Measurements from ENCODE around the gene SQSTM1. TPM values are rescaled to one million over a fixed set of nuclear protein-coding genes. Genes with fewer than 3 reads are reported as not detected.

Gene SQSTM1
- total and polyA plus RNA-seq, 12 donors, result 131 to 466 (median 387) TPM

DNA sequence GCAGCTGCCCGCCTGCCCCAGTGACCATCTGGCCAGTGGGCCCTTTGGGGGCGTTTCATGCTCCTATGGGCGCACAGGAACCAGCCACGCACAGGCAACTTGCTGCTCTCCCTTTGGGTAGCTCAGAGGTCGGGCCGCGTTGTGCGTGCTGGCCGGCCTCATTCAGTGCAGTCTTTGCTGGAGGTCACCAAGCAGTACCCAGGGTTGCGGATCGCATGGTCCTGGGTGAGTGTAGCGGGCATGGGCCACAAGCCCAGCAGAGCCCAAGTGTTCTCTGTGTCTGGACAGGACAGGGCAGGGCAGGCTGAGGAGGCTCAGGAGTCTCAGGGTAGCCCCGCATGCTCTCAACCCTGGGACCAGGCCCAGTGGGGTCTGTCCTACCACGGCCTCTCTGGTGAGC, 47.8 kb downstream of the SQSTM1 start:
- DNase-seq (no peak), ATAC-seq (peak in 1 of 8 donors; percentile 3)
- H3K27me3 ChIP-seq, result no peaks in the 10 kb centered on the region
- intact Hi-C loops (cut with DNase I), result no loop called here
- peaks cover 0 to 97% (median 31%) of the 10 kb centered on the region in 9 donors for H3K36me3 ChIP-seq
- peaks cover 0 to 11% (median 0%) of the 10 kb centered on the region in 9 donors for H3K4me1 ChIP-seq
- peak overlapping the region in 1 of 10 donors; percentile 28 for H3K27ac ChIP-seq
- no peak for TF ChIP-seq CTCF (IDR thresholded peaks at IDR 0.05)
- WGBS, 2 donors, result 94 to 97% methylated on average over 14 of the region's 14 CpGs
- H3K9me3 ChIP-seq, result no peaks in the 10 kb centered on the region
- no peak overlapping the region for H3K4me3 ChIP-seq

DNA sequence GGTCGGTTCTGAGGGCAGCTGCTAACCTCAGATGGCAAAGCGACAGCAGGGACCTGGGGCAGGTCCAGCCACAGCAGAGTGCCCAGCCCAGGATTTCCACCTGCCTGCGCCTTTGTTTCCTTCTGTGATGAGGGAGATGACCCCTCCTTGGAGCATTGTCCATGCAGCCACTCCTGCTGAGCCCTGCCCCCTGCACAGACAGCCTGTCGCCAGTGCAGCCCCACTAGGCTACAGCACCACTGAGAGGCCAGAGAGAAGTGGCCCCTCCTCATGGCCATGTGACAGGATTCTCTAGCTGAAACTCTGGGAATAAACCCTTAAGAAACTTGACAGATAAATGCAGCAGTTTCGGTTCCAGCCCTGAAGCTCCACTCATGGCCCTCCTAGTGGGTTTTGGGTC, 48.4 kb downstream of the SQSTM1 start:
- WGBS, 2 donors, result 81 to 83% methylated on average over 5 of the region's 5 CpGs
- peak in 2 of 8 donors; percentile 12 to 14 for ATAC-seq
- intact Hi-C loops (cut with DNase I), result no loop called here

GRCh38 chr5:179869641-179870402, 49.1 kb downstream of the SQSTM1 start:
- no peaks in the 10 kb centered on the region for H3K27me3 ChIP-seq
- H3K9me3 ChIP-seq, result no peaks in the 10 kb centered on the region
- intact Hi-C loops (cut with DNase I), result loop anchor here in 2 of 10 donors (1.0 to 5.0 kb wide), 2 partner anchors 37 to 38 kb away; partner anchors contain the start of gene TBC1D9B (in 1 of the 2)
- no peak for TF ChIP-seq CTCF (IDR thresholded peaks at IDR 0.05)
- H3K4me3 ChIP-seq, result no peak overlapping the region
- WGBS, 2 donors, result 84% methylated on average over 16 of the region's 16 CpGs
- H3K4me1 ChIP-seq, result peaks cover 0 to 11% (median 0%) of the 10 kb centered on the region in 9 donors
- ATAC-seq (peak in 3 of 8 donors; percentile 7 to 41 (median 18)), DNase-seq (no peak)
- peaks cover 0 to 97% (median 35%) of the 10 kb centered on the region in 9 donors for H3K36me3 ChIP-seq
- peak overlapping the region in 2 of 10 donors; percentile 16 to 28 for H3K27ac ChIP-seq

More for the DNA sequence above, 48.4 kb downstream of the SQSTM1 start:
- no peak for TF ChIP-seq CTCF (IDR thresholded peaks at IDR 0.05)
- Histone ChIP-seq H3K27ac (peak overlapping the region in 1 of 10 donors; percentile 28), H3K9me3 (no peaks in the 10 kb centered on the region), H3K4me1 (peaks cover 0 to 11% (median 0%) of the 10 kb centered on the region in 9 donors), H3K4me3 (no peak overlapping the region), H3K36me3 (peaks cover 0 to 97% (median 32%) of the 10 kb centered on the region in 9 donors), H3K27me3 (no peaks in the 10 kb centered on the region)
- DNase-seq, result no peak

- WGBS, 2 donors, result 55 to 56% methylated on average over 16 to 17 of the region's 17 CpGs
- peak; percentile 69 to 70 for DNase-seq
These were observed 49.7 kb downstream of the SQSTM1 start for GRCh38 chr5:179870403-179870903.

More at GRCh38 chr5:179870403-179870903, 49.7 kb downstream of the SQSTM1 start:
- intact Hi-C loops (cut with DNase I), result loop anchor here in 2 of 10 donors (1.0 to 5.0 kb wide), 2 partner anchors 37 to 38 kb away; partner anchors contain the start of gene TBC1D9B (in 1 of the 2)
- Histone ChIP-seq H3K9me3 (no peaks in the 10 kb centered on the region), H3K27me3 (no peaks in the 10 kb centered on the region), H3K4me3 (no peak overlapping the region), H3K36me3 (peaks cover 0 to 97% (median 40%) of the 10 kb centered on the region in 9 donors), H3K27ac (peak overlapping the region in 4 of 10 donors; percentile 11 to 42 (median 23)), H3K4me1 (peaks cover 0 to 11% (median 0%) of the 10 kb centered on the region in 9 donors)
- TF ChIP-seq CTCF (IDR thresholded peaks at IDR 0.05), result peak in 7 of 9 donors; percentile 7 to 58 (median 39)
- ATAC-seq, result peak; percentile 43 to 82 (median 70)
